GM19025 (cell line): Measurements from ENCODE around the gene EHHADH.

Experiments used
- ATAC-seq: cut with Tn5 transposase; IDR thresholded peaks from one replicate; pipeline ENCODE4 v1.9.1; 2021; ENCODE audit warnings: mild to moderate bottlenecking, low read depth, moderate library complexity; ENCODE audit not compliant: unreplicated experiment

EHHADH gene

GRCh38 chr3:185253645-185254410 lies at the start of gene EHHADH:
TSS of gene EHHADH (minus strand) at chr3:185254049. CDS start at chr3:185254022, 27 bp downstream.
- ATAC-seq: peak; percentile 93

DNA sequence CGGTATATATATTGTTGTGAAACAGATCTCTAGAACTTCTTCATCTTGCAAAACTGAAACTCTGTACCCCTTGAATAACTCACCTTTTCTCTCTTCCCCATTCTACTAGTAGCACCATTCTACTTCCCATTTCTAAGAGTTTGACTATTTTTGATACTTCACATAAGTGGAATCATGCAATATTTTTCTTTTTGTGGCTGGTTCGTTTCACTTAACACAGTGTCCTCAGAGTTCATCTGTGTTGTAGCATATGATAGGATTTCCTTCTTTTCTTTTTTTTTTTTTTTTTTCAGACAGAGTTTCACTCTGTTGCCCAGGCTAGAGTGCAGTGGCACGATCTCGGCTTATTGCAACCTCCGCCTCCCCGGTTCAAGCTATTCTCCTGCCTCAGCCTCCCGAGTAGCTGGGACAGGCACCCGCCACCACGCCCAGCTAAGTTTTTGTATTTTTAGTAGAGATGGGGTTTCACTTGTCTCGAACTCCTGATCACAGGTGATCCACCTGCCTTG lies 46.1 kb upstream of the EHHADH start:
- peak; percentile 63 for ATAC-seq

GRCh38 chr3:185297867-185298266 lies 44.0 kb upstream of the EHHADH start:
- ATAC-seq: no peak

DNA sequence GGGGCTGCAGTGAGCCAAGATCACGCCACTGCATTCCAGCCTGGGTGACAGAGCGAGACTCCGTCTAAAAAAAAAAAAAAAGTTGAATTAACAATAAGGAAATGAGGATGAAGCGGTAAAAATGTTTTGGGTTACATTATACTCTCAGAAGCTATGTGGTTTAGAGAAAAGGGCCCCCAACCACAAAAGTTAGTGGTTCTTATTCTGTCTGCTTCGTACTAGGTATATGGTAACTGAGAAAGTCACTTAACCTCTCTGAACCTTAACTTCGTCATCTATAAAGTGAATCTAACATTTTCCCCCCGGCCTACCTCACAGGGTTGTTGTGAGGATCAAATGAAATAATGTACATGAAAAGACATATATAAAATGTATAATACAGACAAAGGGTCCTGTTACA lies 38.4 kb upstream of the EHHADH start:
- no peak for ATAC-seq

GRCh38 chr3:185290266-185290665 lies 36.4 kb upstream of the EHHADH start:
- no peak for ATAC-seq

- no peak for ATAC-seq
Observed at GRCh38 chr3:185283374-185283935, 29.6 kb upstream of the EHHADH start.

DNA sequence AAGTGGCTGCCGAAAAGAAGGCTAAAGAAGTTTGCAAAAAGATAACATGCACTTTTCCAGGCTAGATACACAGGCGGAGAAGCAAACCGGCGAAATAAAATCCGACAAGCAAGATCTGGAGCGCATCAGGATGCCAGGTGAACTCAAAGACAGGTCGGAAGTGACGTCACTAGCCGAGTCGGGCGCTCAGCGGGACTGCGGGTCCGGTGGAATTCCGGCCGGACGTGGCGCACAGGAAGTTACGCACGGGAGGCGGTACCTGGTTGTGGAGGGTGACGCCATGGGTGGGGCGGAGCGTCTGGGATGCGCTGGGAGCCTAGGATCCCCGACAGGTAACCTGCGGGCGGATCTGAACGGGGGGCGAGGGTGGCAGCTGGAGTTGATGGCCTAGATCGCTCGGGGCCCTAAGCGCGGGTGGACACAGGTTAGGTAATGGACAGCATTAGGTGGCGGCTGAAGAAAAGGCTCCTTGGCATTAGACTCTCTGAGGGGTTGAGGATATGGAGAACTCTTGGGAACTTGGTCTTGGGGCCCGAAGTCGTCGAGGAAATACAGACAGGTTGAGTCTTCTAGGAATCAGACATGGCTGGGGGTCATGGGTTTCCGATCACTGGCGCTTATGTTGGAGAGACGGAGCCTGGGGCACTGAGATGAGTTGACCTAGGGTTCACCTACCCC lies 29.0 kb upstream of the EHHADH start:
- ATAC-seq: peak; percentile 100

DNA sequence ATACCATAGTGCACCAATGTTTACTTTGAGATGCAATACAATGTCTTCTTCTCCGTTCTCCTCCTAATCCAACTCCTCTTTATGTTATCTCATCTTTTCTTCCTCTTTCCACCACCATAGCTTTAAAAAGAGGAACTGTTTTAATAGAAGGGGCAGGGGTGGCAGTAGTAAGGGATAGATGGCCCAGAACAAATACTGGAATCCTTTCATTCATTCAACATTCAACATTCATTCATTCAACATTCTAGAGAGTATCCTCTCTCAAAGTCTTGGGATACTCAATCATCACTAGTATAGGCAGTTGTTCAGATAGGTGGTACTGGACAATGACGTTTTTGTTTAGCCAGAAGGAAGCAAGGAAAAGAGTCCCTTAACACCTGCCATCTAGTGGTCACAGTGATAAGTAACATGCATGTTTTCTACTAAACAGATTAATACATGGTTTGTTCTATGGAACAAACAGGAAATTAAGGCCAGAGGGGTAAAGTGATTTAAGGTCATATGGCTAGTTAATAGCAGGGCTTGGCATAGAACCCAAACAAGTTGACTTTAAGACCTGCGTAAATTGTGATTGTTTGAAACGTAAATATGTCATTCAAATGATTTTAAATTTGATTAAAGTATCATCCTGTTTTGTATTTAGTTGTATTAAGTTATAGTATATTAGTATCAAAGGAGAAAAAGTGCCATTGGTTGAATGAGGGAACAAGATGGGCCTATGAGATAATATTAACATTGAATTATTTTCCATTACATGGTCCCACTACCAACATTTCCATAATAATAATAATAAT lies 26.9 kb upstream of the EHHADH start:
- no peak for ATAC-seq

DNA sequence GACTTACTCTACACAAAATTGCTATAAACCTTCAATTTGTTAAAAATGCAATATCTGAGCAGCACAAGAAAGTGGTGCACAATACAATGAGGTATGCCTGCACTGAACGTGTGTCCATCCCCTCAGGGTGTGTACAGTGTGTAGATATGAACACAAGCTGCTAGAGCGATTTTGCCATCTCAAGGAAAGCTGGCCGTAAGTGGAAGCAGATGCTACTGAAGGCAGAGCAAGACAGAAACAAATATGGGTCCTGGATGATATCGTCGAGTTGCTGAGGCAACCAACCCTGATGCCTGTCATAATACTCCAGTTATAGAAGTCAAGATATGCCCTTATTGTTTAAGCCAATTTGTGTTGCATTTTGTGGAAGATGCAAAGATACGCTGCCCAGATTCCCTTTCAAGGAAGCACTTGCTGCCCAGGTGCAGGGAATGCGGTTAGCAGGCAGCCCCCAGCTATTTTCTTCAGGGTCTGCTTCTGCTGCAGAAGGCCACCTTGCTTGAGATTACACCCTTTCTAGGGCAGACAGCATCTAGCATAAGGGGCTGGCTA lies 25.8 kb upstream of the EHHADH start:
- no peak for ATAC-seq

DNA sequence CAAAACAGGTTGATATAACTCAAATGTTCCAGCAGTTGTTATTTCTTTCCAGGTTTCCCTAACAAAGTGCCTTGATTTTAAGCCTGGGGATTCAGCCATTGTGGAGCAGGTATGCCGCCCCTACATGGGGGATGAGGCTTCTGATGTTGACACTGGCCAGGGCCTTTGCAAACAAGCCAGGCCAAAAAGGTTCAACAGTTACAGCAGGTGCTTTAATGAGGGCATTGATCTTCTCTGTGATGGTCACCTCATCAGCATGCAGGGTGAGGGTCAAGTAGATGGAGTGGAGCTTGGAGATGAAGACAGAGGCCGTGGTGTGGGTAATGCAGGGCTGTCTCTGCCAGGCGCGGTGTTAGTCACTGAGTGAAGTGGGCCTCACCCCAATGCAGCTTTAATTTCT lies 22.6 kb upstream of the EHHADH start:
- ATAC-seq: no peak

GRCh38 chr3:185272033-185272432 lies 18.2 kb upstream of the EHHADH start:
- ATAC-seq: no peak

- ATAC-seq: no peak
Observed at GRCh38 chr3:185270956-185271332, 17.1 kb upstream of the EHHADH start.

GRCh38 chr3:185270262-185270955 lies 16.6 kb upstream of the EHHADH start:
- no peak for ATAC-seq

GRCh38 chr3:185268194-185268962 lies 14.5 kb upstream of the EHHADH start:
- no peak for ATAC-seq

DNA sequence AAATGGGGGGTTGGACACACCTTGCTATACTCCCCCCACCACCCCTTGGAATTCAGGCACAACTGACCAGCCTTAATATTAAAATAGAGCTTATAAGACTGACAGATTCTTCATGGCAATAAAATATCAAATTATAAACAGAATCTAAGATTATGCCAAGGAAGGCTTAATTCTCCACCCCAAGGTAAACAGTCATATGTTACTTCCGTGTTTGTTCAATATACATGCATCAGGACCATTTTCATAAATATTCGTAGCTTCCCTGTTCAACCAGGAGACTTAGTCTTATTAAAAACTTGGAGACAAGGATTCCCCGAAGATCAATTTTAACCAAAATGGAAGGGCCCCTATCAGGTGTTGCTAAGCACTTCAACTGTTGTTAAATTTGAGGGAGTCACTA lies 13.3 kb upstream of the EHHADH start:
- no peak for ATAC-seq

- ATAC-seq: no peak
Observed at GRCh38 chr3:185264849-185265553, 11.2 kb upstream of the EHHADH start.

GRCh38 chr3:185263423-185263822 lies 9.6 kb upstream of the EHHADH start:
- ATAC-seq: no peak

DNA sequence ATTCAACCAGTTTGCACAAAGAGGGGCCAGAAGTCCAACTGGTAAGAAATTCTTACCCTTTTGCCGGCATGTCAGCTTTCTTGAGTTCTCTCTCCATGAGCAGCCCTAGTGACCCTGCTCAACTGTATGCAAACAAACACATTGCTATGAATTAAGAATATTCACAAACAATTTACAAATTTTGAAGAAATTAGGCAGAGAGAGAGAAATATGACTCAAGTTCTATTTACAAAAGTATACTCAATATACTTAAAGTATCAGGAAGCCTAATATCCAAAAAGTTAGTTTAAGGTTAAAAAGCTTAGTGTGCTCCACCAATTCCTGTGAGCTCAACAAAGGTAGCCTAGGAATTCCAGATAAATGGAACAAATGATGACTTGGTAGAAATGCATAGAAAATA lies 3.5 kb upstream of the EHHADH start:
- no peak for ATAC-seq

DNA sequence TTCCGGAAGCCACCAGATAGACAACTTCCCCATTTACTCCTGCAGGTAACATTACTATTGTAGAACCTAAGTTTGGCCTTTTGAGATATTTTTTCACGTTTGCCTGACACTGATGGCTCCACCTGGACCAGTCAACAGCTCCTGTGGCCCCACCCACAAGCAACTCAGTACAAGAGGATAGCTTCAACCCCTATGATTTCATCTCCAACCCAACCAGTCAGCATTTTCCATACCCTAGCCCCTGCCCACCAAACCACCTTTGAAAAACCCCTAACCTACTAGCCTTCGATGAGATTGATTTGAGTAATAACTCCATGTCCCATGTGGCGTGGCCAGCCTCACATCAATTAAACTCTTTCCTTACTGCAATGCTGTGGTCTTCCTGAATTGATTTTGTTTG lies 950 bp upstream of the EHHADH start:
- ATAC-seq: no peak
